HG02973 (cell line): ENCODE measurements around the gene TENM3.

Experiments used
- ATAC-seq: cut with Tn5 transposase; IDR thresholded peaks from one replicate; pipeline ENCODE4 v1.9.1; 2021; ENCODE audit warnings: moderate library complexity; ENCODE audit not compliant: unreplicated experiment

TENM3 gene

DNA sequence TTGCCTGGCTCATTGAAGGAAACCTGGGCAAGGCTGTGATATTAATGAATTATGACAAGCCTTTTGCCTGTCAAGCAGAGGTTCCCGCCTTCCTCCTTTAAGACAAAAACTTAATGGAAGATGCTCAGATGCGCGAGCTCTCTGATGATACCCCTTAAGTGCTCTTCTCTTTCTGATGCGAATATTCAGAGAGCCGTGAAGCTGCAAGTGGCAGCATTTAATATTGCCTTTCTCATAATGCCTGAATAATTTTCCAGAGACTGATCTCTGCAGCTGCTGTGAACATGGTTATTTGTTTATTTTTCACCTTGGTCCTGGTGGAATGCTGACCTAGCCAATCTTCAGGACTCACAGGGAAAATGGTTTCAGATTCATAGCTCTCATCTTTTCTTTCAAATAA lies 251.8 kb downstream of the TENM3 start:
- no peak for ATAC-seq

DNA sequence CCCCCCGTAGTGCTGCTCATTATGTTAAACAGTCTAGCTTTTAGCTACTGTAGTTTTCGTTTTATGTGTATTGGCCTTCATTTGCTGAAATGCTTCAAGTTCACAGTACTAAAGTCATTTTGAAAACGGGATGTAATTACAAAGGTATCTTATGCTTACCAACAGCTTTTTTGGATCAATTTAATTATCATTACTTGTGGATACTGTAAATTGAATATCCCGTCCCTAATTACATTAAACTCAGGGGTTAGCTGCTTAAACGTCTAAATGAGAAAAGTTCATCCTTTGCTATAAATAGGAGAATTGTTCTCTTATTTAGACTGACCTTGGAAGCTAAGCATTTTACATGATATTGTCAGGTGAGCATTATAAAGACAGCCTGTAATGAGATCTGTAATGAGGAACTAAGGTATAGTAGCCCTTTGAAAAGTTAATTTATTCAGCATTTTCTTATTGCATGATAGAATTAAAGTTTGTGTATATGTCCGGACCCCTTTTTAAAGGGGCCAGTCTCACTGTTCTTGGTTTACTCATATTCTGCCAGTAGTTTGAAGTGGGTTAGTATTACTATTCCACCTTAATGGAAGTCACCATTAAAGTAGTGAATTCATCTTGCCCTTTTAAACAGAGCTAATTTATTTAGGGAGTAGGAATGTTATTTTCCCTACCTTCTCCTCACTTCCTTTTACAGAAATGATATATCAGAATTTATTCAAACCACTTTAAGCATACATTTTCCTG lies 252.6 kb downstream of the TENM3 start:
- no peak for ATAC-seq

DNA sequence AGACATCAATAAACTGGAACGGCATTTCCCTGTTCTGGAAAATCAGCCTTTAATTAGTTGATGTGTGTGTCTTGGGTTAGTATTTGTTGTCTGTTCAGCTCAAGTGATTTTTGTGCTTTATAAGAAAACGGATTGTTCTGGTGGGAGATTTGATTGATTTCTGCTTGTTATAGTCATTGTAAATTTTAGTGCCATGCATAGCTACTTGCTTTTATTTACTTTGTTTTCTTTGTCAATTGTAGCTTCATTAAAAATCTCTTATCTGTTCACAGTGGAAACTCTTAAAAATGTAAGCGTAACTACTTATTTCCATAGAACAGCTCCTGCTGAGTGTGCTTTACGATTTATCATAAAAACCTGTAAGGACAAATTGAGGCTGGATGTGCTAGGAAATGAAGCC lies 253.2 kb downstream of the TENM3 start:
- ATAC-seq = no peak

DNA sequence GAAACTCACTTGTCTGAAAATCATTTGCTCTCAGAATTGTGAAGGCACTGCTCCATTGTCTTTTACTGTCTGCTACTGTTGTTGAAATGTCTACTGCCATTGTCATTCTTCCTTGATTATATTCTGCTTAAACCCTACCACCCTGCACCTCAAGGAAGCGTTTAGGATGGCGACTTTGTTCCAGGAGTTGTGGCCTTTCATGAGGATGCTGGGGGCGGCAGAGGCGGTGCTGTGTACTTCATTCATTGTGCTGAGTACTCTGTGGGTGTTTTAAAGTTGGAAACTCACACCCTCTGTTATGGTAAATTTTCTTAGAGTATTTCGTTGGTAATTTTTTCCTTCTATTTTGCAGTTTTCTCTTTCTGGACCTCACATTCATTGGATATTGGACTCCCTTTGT lies 258.9 kb downstream of the TENM3 start:
- no peak for ATAC-seq

DNA sequence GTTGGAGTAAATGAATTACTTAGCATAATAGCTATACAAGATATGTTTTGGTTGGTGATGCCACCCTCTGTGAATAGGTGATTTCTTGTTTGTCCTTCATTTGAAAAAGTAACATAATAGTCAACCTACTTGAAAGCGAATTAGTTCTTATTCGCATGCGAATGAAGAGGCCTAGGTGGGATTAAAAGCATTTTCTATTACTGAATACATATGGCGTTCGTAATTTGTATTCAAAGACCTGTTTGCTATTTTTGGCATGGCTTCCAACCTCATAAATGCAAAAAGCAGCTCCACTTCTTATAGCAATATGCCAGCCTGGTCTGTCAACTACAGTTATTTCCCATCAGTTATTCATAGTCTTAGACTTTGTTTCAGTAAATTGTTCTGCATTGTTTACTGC lies 261.3 kb downstream of the TENM3 start:
- no peak for ATAC-seq

DNA sequence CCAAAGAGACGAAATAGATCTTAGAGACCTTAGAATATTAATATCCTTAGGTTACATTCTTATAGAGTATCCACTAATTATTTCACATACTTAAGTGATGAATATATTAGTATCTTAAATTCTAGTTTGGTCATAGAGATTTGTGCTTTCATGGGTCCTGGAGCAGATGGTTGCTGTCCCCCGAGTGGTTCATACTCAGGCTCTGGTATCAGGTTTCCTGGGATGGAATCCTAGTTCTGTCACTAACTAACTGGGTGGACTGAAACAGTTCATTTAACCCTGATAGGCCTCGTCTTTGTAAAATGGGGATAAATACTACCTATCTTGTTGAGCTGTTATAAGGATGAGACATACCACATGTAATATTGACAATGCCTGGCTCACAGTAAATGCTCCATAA lies 264.6 kb downstream of the TENM3 start:
- ATAC-seq = no peak

DNA sequence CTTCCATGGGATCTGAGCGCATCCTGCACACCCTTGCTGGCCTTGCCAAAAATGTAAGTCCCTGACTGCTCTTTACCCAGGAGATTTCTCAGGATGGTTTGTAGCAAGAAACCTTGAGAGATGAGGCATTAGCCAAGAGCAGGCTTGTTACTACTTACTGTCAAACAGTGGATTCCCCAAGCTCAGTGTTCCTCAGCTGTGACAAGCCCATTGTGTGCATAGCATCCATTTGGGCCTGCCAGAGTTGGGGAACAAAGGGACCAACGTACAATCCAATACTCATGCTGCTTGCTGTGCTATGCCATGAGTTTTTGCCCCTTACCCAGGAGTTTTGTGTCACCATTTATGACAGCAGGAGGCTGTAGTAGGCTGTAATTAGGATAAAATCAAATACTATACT lies 267.6 kb downstream of the TENM3 start:
- ATAC-seq = no peak

DNA sequence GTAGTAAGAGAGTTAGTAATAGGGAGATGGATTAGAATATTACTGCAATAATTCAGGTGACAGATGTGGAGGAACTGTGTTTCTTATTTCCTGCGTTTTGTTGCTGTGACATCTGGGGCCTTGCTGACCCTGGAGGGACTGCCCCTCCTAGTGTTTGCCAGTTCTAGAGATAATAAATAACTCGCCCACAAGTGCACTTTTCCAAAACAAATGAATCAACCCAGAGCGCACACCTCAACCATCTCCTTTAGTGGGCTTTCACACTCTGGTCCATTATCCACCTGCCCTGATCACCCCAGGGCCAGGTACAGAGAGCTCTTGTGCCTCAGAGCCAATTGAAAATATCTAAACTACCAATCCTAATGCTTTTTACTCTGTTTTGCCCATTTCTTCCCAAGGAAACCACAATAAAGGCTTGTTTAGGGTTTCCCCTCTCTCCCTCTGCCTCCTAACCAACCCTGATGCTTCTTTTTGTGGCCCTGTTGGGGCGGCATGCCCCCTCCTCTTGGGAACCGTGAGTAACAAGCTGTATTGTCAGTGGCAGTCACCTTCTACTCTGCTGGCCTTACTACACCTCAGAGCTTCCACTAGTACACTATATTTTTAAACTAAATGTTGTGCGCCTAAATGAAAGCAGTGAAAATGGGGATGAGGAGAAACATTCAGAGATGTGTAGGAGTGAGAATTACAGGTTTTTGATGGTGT lies 270.5 kb downstream of the TENM3 start:
- ATAC-seq = peak; percentile 79

DNA sequence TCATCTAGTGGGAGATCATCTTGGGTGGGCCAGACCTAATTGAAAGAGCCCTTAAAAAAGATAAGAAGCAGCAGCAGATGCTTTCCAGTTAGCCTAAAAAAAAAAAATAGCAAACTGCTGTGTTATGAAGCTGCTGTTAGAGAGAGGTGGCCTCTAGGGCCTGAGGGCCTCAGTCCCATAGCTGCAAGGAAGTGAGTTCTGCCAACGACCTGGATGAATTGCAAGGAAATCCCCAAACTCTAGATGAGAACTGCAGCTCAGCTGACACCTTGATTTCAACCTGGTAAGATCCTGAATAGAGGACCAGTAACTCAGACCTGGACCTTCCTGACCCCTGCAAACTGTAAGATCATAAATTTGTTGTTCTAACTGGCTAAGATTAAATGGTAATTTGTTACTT lies 275.2 kb downstream of the TENM3 start:
- ATAC-seq = no peak

DNA sequence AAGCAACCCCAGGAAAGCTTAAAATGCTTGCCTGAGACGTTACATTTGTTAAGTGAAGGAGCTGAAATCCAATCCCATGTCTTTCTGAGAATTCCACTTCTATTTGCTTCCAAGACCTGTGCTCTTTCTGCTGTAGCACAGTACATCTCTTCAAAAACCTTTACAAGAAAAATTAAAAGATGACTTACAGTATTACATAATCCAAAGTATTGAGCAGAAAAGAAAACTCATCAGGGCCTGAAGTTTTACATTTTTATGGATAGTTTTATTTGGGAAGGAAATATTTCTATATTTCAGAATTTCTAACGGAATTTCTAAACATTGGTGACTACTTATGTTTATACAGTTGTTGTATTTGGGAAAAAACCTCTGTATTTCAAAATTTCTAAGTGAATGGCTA lies 276.3 kb downstream of the TENM3 start:
- ATAC-seq = no peak

DNA sequence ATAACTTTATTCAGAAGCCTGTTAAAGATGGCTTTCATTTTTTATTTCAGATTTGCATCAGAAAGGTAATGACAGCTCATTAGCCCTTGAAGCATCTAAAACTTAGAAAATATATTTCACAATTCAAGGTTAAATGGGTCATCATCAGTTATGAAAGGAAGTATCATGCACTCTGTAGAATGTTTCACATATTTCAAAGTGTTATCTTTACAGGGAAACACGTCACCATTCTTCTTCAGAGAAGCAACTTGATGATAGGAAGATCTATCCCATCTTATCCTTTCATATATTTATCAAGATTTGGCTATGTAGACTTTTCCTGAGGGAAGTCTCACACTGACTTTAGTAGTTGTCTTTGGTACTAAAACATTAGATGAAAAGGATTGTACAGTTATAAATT lies 277.8 kb downstream of the TENM3 start:
- no peak for ATAC-seq

DNA sequence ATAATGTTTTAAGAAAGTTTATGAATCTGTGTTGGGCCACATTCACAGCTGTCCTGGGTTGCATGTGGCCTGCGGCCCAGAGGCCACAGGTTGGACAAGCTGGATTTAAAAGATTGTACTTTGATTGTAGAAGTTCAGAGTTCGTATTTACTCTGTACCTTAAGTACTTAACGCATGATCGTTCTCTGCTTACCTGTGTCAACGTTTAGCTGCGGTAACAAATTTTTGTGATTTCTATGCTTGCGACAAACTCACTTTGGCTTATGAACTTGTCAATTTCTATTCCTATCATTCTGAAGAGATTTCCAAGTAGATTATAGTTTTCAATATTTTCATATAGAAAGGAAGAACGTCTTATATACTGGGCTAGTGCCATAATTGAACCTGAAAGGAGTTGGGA lies 285.6 kb downstream of the TENM3 start:
- ATAC-seq = no peak

DNA sequence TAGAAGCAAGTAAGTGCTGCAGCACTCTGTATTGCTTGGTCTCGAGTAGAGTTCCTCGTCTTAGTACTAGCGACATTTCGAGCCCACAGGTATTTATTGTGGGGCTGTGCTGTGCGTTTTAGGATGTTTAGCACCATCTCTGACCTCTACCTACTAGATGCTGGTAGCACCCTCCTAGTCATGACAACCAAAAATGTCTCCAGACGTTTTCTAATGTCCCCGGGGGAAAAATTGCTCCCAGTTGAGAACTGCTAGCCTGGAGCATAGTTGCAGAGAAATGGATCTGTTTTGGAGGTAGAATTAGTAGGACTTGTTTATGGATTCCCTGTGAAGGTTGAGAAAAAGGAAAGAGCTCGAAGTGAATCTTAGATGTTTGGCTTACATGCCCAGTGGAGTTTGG lies 287.2 kb downstream of the TENM3 start:
- ATAC-seq = no peak

DNA sequence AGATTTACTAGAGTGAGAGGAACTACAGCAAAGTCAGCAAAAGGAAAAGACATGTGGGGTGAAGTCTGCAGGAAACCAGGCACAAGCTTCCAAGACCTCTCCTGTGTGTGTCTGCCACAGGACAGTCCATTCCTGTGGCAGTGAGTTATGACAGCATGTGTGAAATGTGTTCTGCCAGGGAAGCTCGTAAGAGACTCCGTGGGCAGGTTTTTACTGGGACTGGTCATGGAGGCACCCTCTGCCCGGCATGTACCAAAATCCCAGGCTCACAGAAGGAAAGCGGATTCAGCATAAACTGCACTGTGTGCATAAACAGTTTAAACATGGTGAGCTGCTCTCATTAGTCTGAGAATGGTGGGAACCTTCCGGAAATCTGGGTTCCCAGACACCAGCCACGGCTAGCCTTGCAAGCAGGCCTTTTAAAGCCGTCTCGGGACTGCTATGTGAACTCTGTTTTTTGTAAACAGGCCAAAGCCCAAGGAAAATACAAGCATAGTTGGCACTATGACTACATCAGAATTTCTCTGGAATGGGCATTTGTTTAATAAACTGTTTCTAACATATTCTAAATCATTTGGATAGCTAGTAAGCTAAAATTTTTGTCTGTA lies 288.5 kb downstream of the TENM3 start:
- ATAC-seq = no peak

DNA sequence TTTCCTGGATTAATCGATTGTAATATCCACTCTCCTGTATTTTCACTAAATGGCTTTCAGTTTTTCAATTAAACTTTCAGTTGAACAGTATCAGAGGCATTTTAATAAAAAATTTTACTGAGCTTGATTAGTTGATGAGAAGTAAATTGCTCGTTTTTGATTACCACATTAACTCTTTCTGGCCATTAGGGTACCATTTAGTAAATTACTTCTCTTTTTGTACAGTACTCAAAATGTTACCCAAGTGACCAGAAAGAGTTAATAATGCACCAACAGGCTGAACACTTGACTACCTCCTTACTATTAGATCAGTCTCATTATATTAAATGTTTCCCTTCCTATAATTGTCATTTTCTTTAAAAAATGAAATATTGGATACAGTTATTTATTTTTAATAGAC lies 289.2 kb downstream of the TENM3 start:
- ATAC-seq = no peak

DNA sequence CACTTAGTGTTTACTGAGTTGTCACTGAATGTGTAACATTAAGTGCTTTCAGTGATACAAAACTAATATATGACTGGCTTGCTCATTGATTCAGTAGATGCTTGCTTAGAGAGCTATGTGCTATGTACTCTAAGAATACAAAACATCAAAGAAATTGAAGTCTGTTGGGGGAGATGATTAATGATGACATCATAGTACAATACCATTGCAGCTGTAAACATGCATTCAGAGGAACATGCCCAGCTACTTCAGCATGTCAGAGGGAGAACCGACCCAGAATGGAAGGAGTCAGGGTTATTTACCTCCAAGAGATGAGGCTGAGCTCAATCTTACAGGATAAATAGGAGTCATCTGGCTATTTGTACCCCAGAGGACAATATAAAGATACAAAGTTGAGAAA lies 290.8 kb downstream of the TENM3 start:
- ATAC-seq = no peak

DNA sequence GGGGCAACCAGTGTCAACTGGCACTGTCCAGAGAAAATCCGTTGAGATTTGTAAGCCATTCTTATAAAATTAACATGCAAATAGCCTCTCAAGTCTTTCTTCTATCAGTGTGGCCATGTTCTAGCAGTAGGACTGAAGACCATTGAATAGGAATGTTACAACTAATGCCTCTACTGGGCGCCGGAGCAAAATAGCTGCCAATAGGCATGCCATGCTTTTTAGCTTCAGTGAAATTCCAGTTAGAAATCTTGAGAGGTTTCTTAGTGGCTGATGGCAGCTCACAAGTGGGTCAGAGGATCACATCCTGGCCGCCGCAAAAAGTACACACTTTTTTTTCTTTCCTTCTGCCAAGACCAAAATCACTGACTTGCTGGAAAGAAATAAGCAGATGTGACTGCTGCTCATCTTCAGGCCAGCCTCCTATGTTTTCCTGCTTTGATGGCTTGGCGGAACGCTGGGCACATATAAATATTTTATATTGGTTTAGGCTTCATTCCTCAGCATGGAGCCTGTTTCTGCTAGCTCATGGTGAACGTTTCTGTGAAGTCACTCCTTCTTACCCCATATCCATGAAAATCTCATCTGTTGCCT lies 293.1 kb downstream of the TENM3 start:
- ATAC-seq = no peak

DNA sequence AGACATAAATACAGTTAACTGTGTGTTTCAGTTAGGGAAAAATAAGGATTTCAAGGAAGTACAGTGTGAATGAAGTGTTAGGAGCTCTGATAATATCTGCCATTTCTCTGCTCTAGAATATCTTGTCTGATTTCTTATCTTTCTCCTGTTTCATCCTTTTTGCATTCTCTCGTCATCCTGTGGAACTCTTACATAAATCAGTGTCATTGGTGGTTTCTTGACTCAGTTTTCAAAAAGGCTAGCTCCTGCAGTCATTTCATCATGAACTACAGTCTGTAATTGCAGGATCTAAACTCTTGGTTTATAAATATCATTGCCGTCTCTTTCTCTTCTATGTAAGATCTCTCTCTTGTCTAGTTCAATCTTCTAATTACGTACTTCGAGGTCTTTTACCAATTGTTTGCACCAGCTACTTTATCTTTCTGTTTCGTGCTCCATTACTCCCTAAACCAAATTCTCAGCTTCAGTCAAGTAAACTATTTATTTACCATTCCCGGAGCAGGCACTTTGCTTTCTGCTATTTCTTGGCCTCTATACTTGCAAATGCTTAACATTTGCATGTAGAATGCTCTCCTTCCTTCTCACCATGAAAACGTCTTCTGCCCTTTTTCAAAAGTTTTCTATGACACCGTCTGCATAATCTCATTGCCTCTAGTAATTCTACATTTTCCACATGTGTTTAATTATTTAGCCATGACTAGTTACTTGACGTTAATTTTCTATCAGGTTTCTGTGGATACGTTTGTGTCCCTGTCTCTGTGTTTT lies 294.0 kb downstream of the TENM3 start:
- ATAC-seq = no peak

DNA sequence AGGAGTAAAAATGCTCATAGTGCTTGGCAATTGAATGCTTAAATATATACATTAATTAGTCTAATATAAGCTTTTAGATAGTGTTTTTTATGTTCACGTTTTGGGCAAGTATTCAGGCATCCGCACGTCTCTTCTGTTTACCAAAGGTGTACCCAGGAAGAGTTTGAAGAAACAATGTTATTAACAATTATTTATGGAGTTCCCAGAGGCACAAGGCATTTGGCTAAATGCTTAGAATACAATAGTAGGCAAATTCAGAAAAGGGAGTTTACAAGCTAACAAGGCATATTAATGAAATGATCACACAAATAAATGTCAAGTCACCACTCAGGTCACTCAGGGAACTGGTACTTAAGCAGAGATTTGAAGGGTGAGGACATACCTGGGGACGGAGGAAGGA lies 294.8 kb downstream of the TENM3 start:
- ATAC-seq = no peak

DNA sequence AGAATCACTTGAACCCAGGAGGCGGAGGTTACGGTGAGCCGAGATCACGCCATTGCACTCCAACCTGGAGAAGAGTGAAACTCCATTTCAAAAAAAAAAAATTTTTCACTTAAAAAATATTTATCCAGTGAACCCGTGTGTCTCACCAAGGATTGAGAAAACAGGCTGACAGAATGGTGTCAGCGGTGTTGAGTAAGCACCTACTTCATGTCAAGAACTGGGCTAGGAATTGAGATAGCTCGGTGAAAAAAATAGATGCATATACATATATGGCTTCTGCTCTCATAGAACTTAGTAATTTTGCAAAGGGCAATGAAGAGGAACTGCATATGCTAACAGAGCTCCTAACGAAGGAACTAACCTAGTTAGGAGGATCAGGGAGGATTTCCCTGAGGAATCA lies 297.3 kb downstream of the TENM3 start:
- no peak for ATAC-seq

DNA sequence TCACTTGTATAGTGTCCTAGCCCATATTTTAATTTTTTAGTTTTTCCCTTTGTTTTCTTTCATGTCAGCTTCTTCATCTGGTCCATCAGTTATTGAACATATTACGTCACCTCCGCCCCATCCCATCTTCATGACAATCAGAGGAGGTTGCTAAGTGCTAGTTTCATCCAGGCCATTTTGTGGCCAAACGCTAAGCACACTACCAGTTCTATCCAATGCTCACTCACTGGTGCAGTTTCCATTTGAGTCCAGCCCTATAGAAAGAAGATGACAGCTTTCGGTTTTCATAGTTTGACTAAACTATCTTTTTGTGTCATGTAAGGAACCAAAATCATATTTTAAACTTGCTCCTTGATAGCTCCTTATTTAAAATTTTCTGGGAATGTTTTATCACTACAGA lies 304.2 kb downstream of the TENM3 start:
- ATAC-seq = peak; percentile 100
